ES-I3 (cell line): Measurements from ENCODE around the gene SUPV3L1.

Source experiments
- H3K36me3 ChIP-seq: 2 replicates; pipeline ENCODE4 v1.6.1; 2013; ENCODE audit warnings: mild to moderate bottlenecking, low read length, control low read depth, moderate library complexity; ENCODE audit not compliant: insufficient read depth
- H3K4me1 ChIP-seq: 2 replicates; pipeline ENCODE4 v1.6.1; 2013; ENCODE audit warnings: mild to moderate bottlenecking, control low read depth, low read length; ENCODE audit not compliant: insufficient read depth
- H3K9ac ChIP-seq: 2 replicates; pipeline ENCODE4 v1.6.1; 2013; ENCODE audit warnings: low read depth, mild to moderate bottlenecking, low read length, moderate library complexity
- H3K9me3 ChIP-seq: 2 replicates; pipeline ENCODE4 v1.6.1; 2013; ENCODE audit warnings: mild to moderate bottlenecking, low read length, moderate library complexity; ENCODE audit not compliant: control insufficient read depth, insufficient read depth

SUPV3L1 gene

GRCh38 chr10:69176823-69177222 is 3.2 kb upstream of the SUPV3L1 start:
- no peaks in the 10 kb centered on the region for H3K36me3 ChIP-seq
- H3K4me1 ChIP-seq = no peaks in the 10 kb centered on the region
- no peak overlapping the region for H3K9ac ChIP-seq
- no peaks in the 10 kb centered on the region for H3K9me3 ChIP-seq

GRCh38 chr10:69179089-69179742 is 818 bp upstream of the SUPV3L1 start:
- no peaks in the 10 kb centered on the region for H3K36me3 ChIP-seq
- no peaks in the 10 kb centered on the region for H3K9me3 ChIP-seq
- no peaks in the 10 kb centered on the region for H3K4me1 ChIP-seq
- H3K9ac ChIP-seq = peak overlapping the region; percentile 85

GRCh38 chr10:69180525-69181204 is 631 bp downstream of the SUPV3L1 start:
- H3K36me3 ChIP-seq = no peaks in the 10 kb centered on the region
- H3K9me3 ChIP-seq = no peaks in the 10 kb centered on the region
- H3K9ac ChIP-seq = peak overlapping the region; percentile 85
- H3K4me1 ChIP-seq = no peaks in the 10 kb centered on the region

- peak overlapping the region; percentile 85; the same call in 1 of the 2 replicates for H3K9ac ChIP-seq
- H3K4me1 ChIP-seq = no peaks in the 10 kb centered on the region
- H3K9me3 ChIP-seq = no peaks in the 10 kb centered on the region
- peaks cover 2% of the 10 kb centered on the region; the same call in 1 of the 2 replicates for H3K36me3 ChIP-seq
Measured at GRCh38 chr10:69181433-69181832, 1.4 kb downstream of the SUPV3L1 start.

- no peak overlapping the region for H3K9ac ChIP-seq
- no peaks in the 10 kb centered on the region for H3K4me1 ChIP-seq
- H3K36me3 ChIP-seq = peaks cover 4% of the 10 kb centered on the region; the same call in 1 of the 2 replicates
- no peaks in the 10 kb centered on the region for H3K9me3 ChIP-seq
Measured at GRCh38 chr10:69182005-69182404, 2.0 kb downstream of the SUPV3L1 start.

- H3K4me1 ChIP-seq = no peaks in the 10 kb centered on the region
- H3K36me3 ChIP-seq = peaks cover 12% of the 10 kb centered on the region
- no peaks in the 10 kb centered on the region for H3K9me3 ChIP-seq
- H3K9ac ChIP-seq = no peak overlapping the region
Measured at GRCh38 chr10:69186524-69186923, 6.5 kb downstream of the SUPV3L1 start.

- H3K9ac ChIP-seq = no peak overlapping the region
- no peaks in the 10 kb centered on the region for H3K9me3 ChIP-seq
- peaks cover 31% of the 10 kb centered on the region for H3K36me3 ChIP-seq
- no peaks in the 10 kb centered on the region for H3K4me1 ChIP-seq
Measured at GRCh38 chr10:69201045-69201444, 21.0 kb downstream of the SUPV3L1 start.

GRCh38 chr10:69202332-69202731 is 22.3 kb downstream of the SUPV3L1 start:
- Histone ChIP-seq H3K4me1 (no peaks in the 10 kb centered on the region), H3K9ac (no peak overlapping the region), H3K36me3 (peaks cover 28% of the 10 kb centered on the region), H3K9me3 (no peaks in the 10 kb centered on the region)

- peaks cover 13% of the 10 kb centered on the region for H3K36me3 ChIP-seq
- H3K4me1 ChIP-seq = peaks cover 8% of the 10 kb centered on the region; the same call in 1 of the 2 replicates
- H3K9me3 ChIP-seq = no peaks in the 10 kb centered on the region
- H3K9ac ChIP-seq = no peak overlapping the region
Measured at GRCh38 chr10:69208761-69209160, 28.7 kb downstream of the SUPV3L1 start.

GRCh38 chr10:69209787-69210484 is 29.9 kb downstream of the SUPV3L1 start:
- H3K36me3 ChIP-seq = peaks cover 12% of the 10 kb centered on the region
- peaks cover 8% of the 10 kb centered on the region; the same call in 1 of the 2 replicates for H3K4me1 ChIP-seq
- H3K9me3 ChIP-seq = no peaks in the 10 kb centered on the region
- no peak overlapping the region for H3K9ac ChIP-seq

- peaks cover 8% of the 10 kb centered on the region; the same call in 1 of the 2 replicates for H3K4me1 ChIP-seq
- H3K9me3 ChIP-seq = no peaks in the 10 kb centered on the region
- H3K36me3 ChIP-seq = peaks cover 6% of the 10 kb centered on the region; the same call in 1 of the 2 replicates
- no peak overlapping the region for H3K9ac ChIP-seq
Measured at GRCh38 chr10:69211104-69211503, 31.1 kb downstream of the SUPV3L1 start.

GRCh38 chr10:69211524-69211923 is 31.5 kb downstream of the SUPV3L1 start:
- no peaks in the 10 kb centered on the region for H3K9me3 ChIP-seq
- H3K9ac ChIP-seq = no peak overlapping the region
- H3K4me1 ChIP-seq = peaks cover 9% of the 10 kb centered on the region; the same call in 1 of the 2 replicates
- H3K36me3 ChIP-seq = peaks cover 4% of the 10 kb centered on the region; the same call in 1 of the 2 replicates

GRCh38 chr10:69213591-69214311 is 33.7 kb downstream of the SUPV3L1 start:
- H3K36me3 ChIP-seq = 0 out of 2 replicates have a peak, but pooled peaks cover under 1% of the 10 kb centered on the region
- no peaks in the 10 kb centered on the region for H3K9me3 ChIP-seq
- peaks cover 16% of the 10 kb centered on the region; the same call in 1 of the 2 replicates for H3K4me1 ChIP-seq
- no peak overlapping the region for H3K9ac ChIP-seq

- Histone ChIP-seq H3K4me1 (peaks cover 16% of the 10 kb centered on the region; the same call in 1 of the 2 replicates), H3K9me3 (no peaks in the 10 kb centered on the region)
Measured at GRCh38 chr10:69214666-69215131, 34.7 kb downstream of the SUPV3L1 start.

More at GRCh38 chr10:69214666-69215131, 34.7 kb downstream of the SUPV3L1 start:
- no peaks in the 10 kb centered on the region for H3K36me3 ChIP-seq
- H3K9ac ChIP-seq = no peak overlapping the region
